SK-N-MC (cell line): Measurements from ENCODE around the gene PCDHB14.

Experiments
- EZH2 ChIP-seq: fragments of 200-600 bp; sonication (generic); IDR thresholded peaks from one replicate; pipeline ENCODE4 v1.6.1; 2017; ENCODE audit warnings: antibody characterized with exemption
- POLR2AphosphoS5 ChIP-seq: IDR thresholded peaks from 2 replicates; pipeline ENCODE4 v1.6.1; 2012; ENCODE audit warnings: mild to moderate bottlenecking, low read depth, low read length, borderline replicate concordance

DNA sequence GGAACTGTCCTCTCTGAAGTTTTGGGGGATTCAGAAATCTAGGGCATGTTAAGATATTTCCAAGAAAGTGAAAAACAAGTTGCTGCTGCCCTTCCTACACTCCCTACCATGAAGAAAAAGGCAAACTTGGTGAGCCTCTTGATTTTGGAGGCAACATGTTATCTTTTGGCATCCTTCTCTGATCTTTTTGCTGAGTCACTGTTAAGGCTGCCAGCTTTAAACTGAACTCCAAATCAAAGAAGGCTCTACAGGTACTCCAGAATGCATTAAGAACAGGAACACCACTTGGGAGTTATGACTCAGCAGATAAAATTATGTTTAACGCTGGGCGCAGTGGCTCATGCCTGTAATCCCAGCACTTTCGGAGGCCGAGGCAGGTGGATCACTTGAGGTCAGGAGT, 46.1 kb downstream of the PCDHB14 start:
- TF ChIP-seq POLR2AphosphoS5 (no peak), EZH2 (no peak)
